ENCODE measurements around the gene CNBP. TPM values are rescaled to one million over a fixed set of nuclear protein-coding genes. Genes with fewer than 3 reads are reported as not detected.
"Not testable (repeated sequence)": the region's sequence is repeated elsewhere in the genome, so short reads cannot be mapped to it uniquely, and the experiment has no call there.

Gene CNBP
- total RNA-seq, 1 experiment from 2014 or later, result 438 TPM

DNA sequence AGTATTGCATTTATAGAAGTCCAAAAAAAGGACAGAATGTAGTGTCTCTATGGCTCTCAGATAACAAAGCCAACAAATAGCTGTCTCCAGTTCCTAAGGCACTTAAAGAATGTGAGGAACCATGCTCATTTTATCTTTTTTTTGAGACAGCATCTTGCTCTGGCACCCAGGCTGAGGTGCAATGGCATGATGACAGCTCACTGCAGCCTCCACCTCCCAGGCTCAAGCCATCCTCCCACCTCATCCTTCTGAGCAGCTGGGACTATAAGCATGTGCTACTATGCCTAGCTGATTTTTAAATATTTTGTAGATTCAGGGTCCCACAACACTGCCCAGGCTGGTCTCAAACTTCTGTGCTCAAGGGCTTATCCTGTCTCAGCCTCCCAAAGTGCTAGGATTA is 38.9 kb downstream of the CNBP start:
- no peaks in the 10 kb centered on the region for H3K27me3 ChIP-seq (replicated peaks; ENCODE audit: insufficient read depth, low read depth, low read length, poor library complexity)
- H3K27ac ChIP-seq (ENCODE audit: low read depth, low read length, poor library complexity, severe bottlenecking), result no peak overlapping the region
- H3K4me1 ChIP-seq (ENCODE audit: insufficient read depth, low read length, poor library complexity, severe bottlenecking), result no peaks in the 10 kb centered on the region
- intact Hi-C loops (cut with micrococcal nuclease; ENCODE audit: unreplicated experiment), result no loop called here
- no peaks in the 10 kb centered on the region for H3K9me3 ChIP-seq (ENCODE audit: low read depth, low read length, poor library complexity, severe bottlenecking)
- H3K4me3 ChIP-seq (ENCODE audit: low read depth, low read length, poor library complexity, severe bottlenecking), result no peak overlapping the region
- TF ChIP-seq EZH2 (IDR thresholded peaks at IDR 0.05; ENCODE audit: borderline replicate concordance, low read depth, low read length, poor library complexity, severe bottlenecking) (no peak), CTCF (conservative IDR thresholded peaks at IDR 0.05; ENCODE audit: low read depth, low read length) (no peak)
- POLR2A ChIA-PET (ENCODE audit: low non-redundant PET), result no interaction called here
- no peak for DNase-seq (ENCODE audit: low spot score)
- BruUV-seq (replicated peaks), result no TSS peak
- CTCF ChIA-PET, result no interaction called here
- peaks cover 4% of the 10 kb centered on the region for H3K36me3 ChIP-seq (ENCODE audit: insufficient read depth, low read length, poor library complexity, severe bottlenecking)

DNA sequence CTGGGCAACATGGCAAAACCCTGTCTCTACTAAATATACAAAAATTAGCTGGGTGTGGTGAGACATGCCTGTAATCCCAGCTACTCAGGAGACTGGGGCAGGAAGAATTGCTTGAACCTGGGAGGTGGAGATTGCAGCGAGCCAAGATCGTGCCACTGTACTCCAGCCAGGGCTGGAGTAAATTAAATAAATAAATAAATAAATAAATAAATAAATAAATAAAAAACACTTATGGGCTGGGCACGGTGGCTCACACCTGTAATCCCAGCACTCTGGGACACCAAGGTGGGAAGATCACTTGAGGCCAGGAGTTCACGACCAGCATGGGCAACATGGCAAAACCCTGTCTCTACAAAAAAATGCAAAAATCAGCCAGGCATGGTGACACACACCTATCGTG is 42.7 kb downstream of the CNBP start:
- H3K27ac ChIP-seq (ENCODE audit: low read depth, low read length, poor library complexity, severe bottlenecking); POLR2A ChIA-PET (ENCODE audit: low non-redundant PET); CTCF ChIA-PET; intact Hi-C loops (cut with micrococcal nuclease; ENCODE audit: unreplicated experiment); DNase-seq (ENCODE audit: low spot score); H3K4me1 ChIP-seq (ENCODE audit: insufficient read depth, low read length, poor library complexity, severe bottlenecking); H3K9me3 ChIP-seq (ENCODE audit: low read depth, low read length, poor library complexity, severe bottlenecking); H3K27me3 ChIP-seq (replicated peaks; ENCODE audit: insufficient read depth, low read depth, low read length, poor library complexity); H3K4me3 ChIP-seq (ENCODE audit: low read depth, low read length, poor library complexity, severe bottlenecking); BruUV-seq (replicated peaks): not testable (repeated sequence)
- peaks cover 15% of the 10 kb centered on the region for H3K36me3 ChIP-seq (ENCODE audit: insufficient read depth, low read length, poor library complexity, severe bottlenecking)

DNA sequence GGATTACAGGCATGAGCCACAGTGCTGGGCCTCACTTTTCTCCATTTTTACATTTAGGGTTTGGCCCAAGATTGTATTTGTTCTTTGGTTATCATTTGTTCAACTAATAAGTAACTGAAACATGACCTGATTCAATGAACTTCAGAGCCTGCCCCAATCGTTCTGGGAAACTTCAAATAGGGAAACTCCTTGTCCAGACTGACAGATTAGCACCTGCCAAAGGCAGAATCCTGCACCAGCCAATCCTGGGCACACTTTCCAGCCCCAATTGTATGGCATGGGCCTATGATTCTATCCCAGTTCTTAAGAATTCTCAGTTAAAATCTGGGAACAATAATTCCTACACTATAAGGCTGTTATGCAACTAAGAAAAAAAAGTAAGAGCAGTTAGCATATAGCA is 43.8 kb downstream of the CNBP start:
- H3K27ac ChIP-seq (ENCODE audit: low read depth, low read length, poor library complexity, severe bottlenecking), result no peak overlapping the region
- H3K27me3 ChIP-seq (replicated peaks; ENCODE audit: insufficient read depth, low read depth, low read length, poor library complexity), result no peaks in the 10 kb centered on the region
- H3K9me3 ChIP-seq (ENCODE audit: low read depth, low read length, poor library complexity, severe bottlenecking), result no peaks in the 10 kb centered on the region
- no peak overlapping the region for H3K4me3 ChIP-seq (ENCODE audit: low read depth, low read length, poor library complexity, severe bottlenecking)
- BruUV-seq (replicated peaks), result no TSS peak
- CTCF ChIA-PET, result no interaction called here
- no peak for DNase-seq (ENCODE audit: low spot score)
- no peaks in the 10 kb centered on the region for H3K4me1 ChIP-seq (ENCODE audit: insufficient read depth, low read length, poor library complexity, severe bottlenecking)
- TF ChIP-seq EZH2 (IDR thresholded peaks at IDR 0.05; ENCODE audit: borderline replicate concordance, low read depth, low read length, poor library complexity, severe bottlenecking), result no peak
- intact Hi-C loops (cut with micrococcal nuclease; ENCODE audit: unreplicated experiment), result no loop called here
- H3K36me3 ChIP-seq (ENCODE audit: insufficient read depth, low read length, poor library complexity, severe bottlenecking), result peaks cover 15% of the 10 kb centered on the region
- POLR2A ChIA-PET (ENCODE audit: low non-redundant PET), result no interaction called here

DNA sequence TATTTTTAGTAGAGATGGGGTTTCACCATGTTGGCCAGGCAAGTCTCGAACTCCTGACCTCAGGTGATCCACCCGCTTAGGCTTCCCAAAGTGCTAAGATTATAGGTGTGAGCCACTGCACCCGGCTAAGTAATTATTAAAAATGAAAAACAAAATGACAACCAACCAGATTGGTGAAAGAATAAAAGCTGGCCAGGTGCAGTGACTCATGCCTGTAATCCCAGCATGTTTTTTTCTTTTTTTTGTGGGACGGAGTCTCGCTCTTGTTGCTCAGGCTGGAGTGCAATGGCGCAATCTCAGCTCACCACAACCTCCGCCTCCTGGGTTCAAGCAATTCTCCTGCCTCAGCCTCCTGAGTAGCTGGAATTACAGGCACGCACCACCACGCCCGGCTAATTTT is 47.4 kb downstream of the CNBP start:
- H3K4me3 ChIP-seq (ENCODE audit: low read depth, low read length, poor library complexity, severe bottlenecking); H3K9me3 ChIP-seq (ENCODE audit: low read depth, low read length, poor library complexity, severe bottlenecking); H3K27me3 ChIP-seq (replicated peaks; ENCODE audit: insufficient read depth, low read depth, low read length, poor library complexity); H3K4me1 ChIP-seq (ENCODE audit: insufficient read depth, low read length, poor library complexity, severe bottlenecking); H3K27ac ChIP-seq (ENCODE audit: low read depth, low read length, poor library complexity, severe bottlenecking); intact Hi-C loops (cut with micrococcal nuclease; ENCODE audit: unreplicated experiment); BruUV-seq (replicated peaks); DNase-seq (ENCODE audit: low spot score): not testable (repeated sequence)
- peaks cover 43% of the 10 kb centered on the region for H3K36me3 ChIP-seq (ENCODE audit: insufficient read depth, low read length, poor library complexity, severe bottlenecking)
- ChIA-PET POLR2A (ENCODE audit: low non-redundant PET) (interaction anchor here (0.6 to 0.7 kb wide), 2 partner anchors 52 to 125 kb away, joined by 3 read pairs; no protein-coding TSS in a partner anchor), CTCF (interaction anchor here (0.7 kb wide), 1 partner anchor 25 kb away, joined by 5 read pairs; no protein-coding TSS in a partner anchor)

Measured in A673 (cell line).